PC-9 (cell line): Measurements from ENCODE around the gene AICDA.

Experiments used
- CTCF ChIP-seq: fragments of 200-600 bp; sonication (generic); conservative IDR thresholded peaks from 2 replicates; pipeline ENCODE4 v1.6.1; 2017; ENCODE audit warnings: mixed run types, antibody characterized with exemption, mild to moderate bottlenecking, moderate library complexity
- EZH2 ChIP-seq: fragments of 200-600 bp; sonication (generic); IDR thresholded peaks from 2 replicates; pipeline ENCODE4 v1.8.0; 2017; ENCODE audit warnings: antibody characterized with exemption, low read depth

- no peak for TF ChIP-seq CTCF
- no peak for TF ChIP-seq EZH2
These were observed 23.9 kb upstream of the AICDA start for GRCh38 chr12:8636581-8636980.
